ENCODE results near the gene TMEM223.

TMEM223 gene

DNA sequence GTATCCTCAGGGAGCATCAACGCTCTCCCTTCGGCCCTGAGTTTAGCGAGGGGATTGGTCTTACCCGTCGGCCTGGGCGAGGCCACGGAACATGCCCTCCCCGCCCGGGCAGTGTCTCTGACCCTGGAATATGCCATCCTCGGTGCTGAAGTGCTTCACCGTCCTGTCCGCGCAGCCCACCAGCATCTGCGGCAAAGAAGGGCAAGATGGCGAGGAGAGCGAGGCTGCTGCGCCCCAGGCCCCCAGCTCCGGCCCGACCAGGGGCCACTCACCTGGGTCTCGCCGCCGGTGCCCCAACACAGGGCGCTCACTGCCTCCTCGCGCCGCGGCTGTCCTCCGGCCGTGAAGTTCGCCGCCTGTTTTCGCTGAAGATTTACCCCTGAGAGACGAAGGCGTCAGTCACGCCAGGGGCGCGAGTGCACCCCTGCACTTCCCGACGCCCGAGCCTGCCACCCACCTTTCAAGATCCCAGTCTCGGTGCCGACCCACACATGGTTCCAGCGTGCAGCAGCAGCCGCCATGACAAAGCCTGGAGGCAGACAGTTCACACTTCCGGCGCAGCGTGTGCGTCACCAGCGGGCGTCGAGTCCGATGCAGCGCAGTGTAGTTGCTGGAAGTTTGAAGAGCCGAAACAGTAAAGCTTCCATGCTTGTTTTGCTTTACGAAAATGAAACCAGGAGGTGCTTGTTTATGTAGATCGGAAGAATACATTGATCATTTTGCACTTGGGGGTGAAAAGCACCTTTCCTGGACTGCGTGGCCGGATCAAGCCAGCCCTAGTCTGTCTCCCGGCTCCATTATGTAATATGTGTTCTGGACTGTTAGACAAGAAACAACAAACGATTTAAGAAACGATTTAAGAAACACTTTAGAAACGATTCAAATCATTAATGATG lies 47.5 kb upstream of the TMEM223 start, which contains the start of gene WDR74 (continued):
- TF ChIP-seq, protein P1, sequence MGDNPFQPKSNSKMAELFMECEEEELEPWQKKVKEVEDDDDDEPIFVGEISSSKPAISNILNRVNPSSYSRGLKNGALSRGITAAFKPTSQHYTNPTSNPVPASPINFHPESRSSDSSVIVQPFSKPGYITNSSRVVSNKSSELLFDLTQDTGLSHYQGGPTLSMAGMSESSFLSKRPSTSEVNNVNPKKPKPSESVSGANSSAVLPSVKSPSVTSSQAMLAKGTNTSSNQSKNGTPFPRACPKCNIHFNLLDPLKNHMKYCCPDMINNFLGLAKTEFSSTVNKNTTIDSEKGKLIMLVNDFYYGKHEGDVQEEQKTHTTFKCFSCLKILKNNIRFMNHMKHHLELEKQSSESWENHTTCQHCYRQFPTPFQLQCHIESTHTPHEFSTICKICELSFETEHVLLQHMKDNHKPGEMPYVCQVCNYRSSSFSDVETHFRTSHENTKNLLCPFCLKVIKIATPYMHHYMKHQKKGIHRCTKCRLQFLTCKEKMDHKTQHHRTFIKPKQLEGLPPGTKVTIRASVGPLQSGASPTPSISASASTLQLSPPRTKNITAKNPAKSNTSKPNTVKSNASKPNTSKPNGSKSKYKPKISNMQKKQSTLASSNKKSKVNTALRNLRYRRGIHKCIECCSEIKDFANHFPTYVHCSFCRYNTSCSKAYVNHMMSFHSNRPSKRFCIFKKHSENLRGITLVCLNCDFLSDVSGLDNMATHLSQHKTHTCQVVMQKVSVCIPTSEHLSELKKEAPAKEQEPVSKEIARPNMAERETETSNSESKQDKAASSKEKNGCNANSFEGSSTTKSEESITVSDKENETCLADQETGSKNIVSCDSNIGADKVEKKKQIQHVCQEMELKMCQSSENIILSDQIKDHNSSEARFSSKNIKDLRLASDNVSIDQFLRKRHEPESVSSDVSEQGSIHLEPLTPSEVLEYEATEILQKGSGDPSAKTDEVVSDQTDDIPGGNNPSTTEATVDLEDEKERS (tag by site-specific recombination; IDR thresholded peaks at IDR 0.05): no peak
- TF ChIP-seq TCF7L2 (IDR thresholded peaks at IDR 0.05; ENCODE audit: borderline replicate concordance, low read depth, low read length) (no peak; the same call in 1 of the 2 replicates), ZNF138 (tag by site-specific recombination; IDR thresholded peaks at IDR 0.05; ENCODE audit: borderline replicate concordance) (no peak), ZNF2 (tag by site-specific recombination; IDR thresholded peaks at IDR 0.05) (peak; percentile 74; the same call in 1 of the 2 replicates), ZNF830 (tag by site-specific recombination; IDR thresholded peaks at IDR 0.05; ENCODE audit: low read depth) (no peak), KLF7 (tag by site-specific recombination; IDR thresholded peaks at IDR 0.05; ENCODE audit: borderline replicate concordance) (no peak), ZNF48 (tag by site-specific recombination; IDR thresholded peaks at IDR 0.05) (no peak), ZBTB7A (tag by site-specific recombination; IDR thresholded peaks at IDR 0.05; ENCODE audit: low read depth) (no peak), ZFHX2 (tag by site-specific recombination; conservative IDR thresholded peaks at IDR 0.05) (peak; percentile 80), KLF1 (tag by site-specific recombination; IDR thresholded peaks at IDR 0.05) (no peak), ZFP37 (tag by site-specific recombination; IDR thresholded peaks at IDR 0.05) (peak; percentile 64; the same call in 1 of the 2 replicates), ZNF214 (tag by site-specific recombination; IDR thresholded peaks at IDR 0.05; ENCODE audit: borderline replicate concordance) (no peak), MZF1 (tag by site-specific recombination; IDR thresholded peaks at IDR 0.05; ENCODE audit: borderline replicate concordance) (no peak), ZNF184 (tag by site-specific recombination; IDR thresholded peaks at IDR 0.05) (no peak), ZNF660 (tag by site-specific recombination; IDR thresholded peaks at IDR 0.05) (0 out of 2 replicates have a peak, but pooled peaks have one; percentile 45), ZNF274 (IDR thresholded peaks at IDR 0.05; ENCODE audit: low read length) (no peak), ZNF274 (tag by site-specific recombination; IDR thresholded peaks at IDR 0.05; ENCODE audit: borderline replicate concordance) (no peak), SP3 (tag by site-specific recombination; IDR thresholded peaks at IDR 0.05) (peak; percentile 30), ZBTB48 (tag by site-specific recombination; IDR thresholded peaks at IDR 0.05) (peak; percentile 50; the same call in 1 of the 2 replicates), SALL2 (tag by site-specific recombination; IDR thresholded peaks at IDR 0.05; ENCODE audit: borderline replicate concordance) (no peak), ZNF223 (tag by site-specific recombination; IDR thresholded peaks at IDR 0.05) (no peak)
- TF ChIP-seq, protein P2, sequence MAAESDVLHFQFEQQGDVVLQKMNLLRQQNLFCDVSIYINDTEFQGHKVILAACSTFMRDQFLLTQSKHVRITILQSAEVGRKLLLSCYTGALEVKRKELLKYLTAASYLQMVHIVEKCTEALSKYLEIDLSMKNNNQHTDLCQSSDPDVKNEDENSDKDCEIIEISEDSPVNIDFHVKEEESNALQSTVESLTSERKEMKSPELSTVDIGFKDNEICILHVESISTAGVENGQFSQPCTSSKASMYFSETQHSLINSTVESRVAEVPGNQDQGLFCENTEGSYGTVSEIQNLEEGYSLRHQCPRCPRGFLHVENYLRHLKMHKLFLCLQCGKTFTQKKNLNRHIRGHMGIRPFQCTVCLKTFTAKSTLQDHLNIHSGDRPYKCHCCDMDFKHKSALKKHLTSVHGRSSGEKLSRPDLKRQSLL (tag by site-specific recombination; IDR thresholded peaks at IDR 0.05): no peak
- TF ChIP-seq, protein P3, sequence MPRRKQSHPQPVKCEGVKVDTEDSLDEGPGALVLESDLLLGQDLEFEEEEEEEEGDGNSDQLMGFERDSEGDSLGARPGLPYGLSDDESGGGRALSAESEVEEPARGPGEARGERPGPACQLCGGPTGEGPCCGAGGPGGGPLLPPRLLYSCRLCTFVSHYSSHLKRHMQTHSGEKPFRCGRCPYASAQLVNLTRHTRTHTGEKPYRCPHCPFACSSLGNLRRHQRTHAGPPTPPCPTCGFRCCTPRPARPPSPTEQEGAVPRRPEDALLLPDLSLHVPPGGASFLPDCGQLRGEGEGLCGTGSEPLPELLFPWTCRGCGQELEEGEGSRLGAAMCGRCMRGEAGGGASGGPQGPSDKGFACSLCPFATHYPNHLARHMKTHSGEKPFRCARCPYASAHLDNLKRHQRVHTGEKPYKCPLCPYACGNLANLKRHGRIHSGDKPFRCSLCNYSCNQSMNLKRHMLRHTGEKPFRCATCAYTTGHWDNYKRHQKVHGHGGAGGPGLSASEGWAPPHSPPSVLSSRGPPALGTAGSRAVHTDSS (tag by site-specific recombination; IDR thresholded peaks at IDR 0.05): 0 out of 2 replicates have a peak, but pooled peaks have one; percentile 28
- TF ChIP-seq, protein P4, sequence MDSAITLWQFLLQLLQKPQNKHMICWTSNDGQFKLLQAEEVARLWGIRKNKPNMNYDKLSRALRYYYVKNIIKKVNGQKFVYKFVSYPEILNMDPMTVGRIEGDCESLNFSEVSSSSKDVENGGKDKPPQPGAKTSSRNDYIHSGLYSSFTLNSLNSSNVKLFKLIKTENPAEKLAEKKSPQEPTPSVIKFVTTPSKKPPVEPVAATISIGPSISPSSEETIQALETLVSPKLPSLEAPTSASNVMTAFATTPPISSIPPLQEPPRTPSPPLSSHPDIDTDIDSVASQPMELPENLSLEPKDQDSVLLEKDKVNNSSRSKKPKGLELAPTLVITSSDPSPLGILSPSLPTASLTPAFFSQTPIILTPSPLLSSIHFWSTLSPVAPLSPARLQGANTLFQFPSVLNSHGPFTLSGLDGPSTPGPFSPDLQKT (IDR thresholded peaks at IDR 0.05; ENCODE audit: borderline replicate concordance, low read depth, low read length): no peak
- TF ChIP-seq, protein P5, sequence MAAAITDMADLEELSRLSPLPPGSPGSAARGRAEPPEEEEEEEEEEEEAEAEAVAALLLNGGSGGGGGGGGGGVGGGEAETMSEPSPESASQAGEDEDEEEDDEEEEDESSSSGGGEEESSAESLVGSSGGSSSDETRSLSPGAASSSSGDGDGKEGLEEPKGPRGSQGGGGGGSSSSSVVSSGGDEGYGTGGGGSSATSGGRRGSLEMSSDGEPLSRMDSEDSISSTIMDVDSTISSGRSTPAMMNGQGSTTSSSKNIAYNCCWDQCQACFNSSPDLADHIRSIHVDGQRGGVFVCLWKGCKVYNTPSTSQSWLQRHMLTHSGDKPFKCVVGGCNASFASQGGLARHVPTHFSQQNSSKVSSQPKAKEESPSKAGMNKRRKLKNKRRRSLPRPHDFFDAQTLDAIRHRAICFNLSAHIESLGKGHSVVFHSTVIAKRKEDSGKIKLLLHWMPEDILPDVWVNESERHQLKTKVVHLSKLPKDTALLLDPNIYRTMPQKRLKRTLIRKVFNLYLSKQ (tag by site-specific recombination; IDR thresholded peaks at IDR 0.05; ENCODE audit: borderline replicate concordance): no peak
- TF ChIP-seq, protein P6, sequence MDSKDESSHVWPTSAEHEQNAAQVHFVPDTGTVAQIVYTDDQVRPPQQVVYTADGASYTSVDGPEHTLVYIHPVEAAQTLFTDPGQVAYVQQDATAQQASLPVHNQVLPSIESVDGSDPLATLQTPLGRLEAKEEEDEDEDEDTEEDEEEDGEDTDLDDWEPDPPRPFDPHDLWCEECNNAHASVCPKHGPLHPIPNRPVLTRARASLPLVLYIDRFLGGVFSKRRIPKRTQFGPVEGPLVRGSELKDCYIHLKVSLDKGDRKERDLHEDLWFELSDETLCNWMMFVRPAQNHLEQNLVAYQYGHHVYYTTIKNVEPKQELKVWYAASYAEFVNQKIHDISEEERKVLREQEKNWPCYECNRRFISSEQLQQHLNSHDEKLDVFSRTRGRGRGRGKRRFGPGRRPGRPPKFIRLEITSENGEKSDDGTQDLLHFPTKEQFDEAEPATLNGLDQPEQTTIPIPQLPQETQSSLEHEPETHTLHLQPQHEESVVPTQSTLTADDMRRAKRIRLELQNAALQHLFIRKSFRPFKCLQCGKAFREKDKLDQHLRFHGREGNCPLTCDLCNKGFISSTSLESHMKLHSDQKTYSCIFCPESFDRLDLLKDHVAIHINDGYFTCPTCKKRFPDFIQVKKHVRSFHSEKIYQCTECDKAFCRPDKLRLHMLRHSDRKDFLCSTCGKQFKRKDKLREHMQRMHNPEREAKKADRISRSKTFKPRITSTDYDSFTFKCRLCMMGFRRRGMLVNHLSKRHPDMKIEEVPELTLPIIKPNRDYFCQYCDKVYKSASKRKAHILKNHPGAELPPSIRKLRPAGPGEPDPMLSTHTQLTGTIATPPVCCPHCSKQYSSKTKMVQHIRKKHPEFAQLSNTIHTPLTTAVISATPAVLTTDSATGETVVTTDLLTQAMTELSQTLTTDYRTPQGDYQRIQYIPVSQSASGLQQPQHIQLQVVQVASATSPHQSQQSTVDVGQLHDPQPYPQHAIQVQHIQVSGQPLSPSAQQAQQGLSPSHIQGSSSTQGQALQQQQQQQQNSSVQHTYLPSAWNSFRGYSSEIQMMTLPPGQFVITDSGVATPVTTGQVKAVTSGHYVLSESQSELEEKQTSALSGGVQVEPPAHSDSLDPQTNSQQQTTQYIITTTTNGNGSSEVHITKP (tag by site-specific recombination; IDR thresholded peaks at IDR 0.05): peak; percentile 54; the same call in 1 of the 2 replicates
